Activated T-cell treated with anti-CD3 and anti-CD28 coated beads, Interleukin-2, amount 50 U/mL, for 24 hours (primary cell): ENCODE data around the gene CYP4F22.
A peak's percentile ranks its signal among the peaks of the same experiment; 100 is the strongest.

Experiments
- DNase-seq: peaks from one replicate; pipeline ENCODE4 v3.0.0-alpha.2; 2020
- H3K27ac Mint-ChIP-seq: 2 replicates; pipeline ENCODE4 v1.8.0; 2020; ENCODE audit warnings: mild to moderate bottlenecking, mixed read lengths
- H3K27me3 Mint-ChIP-seq: 2 replicates; pipeline ENCODE4 v1.8.0; 2020; ENCODE audit warnings: mixed read lengths
- H3K36me3 Mint-ChIP-seq: 2 replicates; pipeline ENCODE4 v1.8.0; 2020; ENCODE audit warnings: low read depth, mixed read lengths
- H3K4me1 Mint-ChIP-seq: 2 replicates; pipeline ENCODE4 v1.8.0; 2020; ENCODE audit warnings: low read depth, mixed read lengths
- H3K4me3 Mint-ChIP-seq: 2 replicates; pipeline ENCODE4 v1.8.0; 2020; ENCODE audit warnings: mild to moderate bottlenecking, moderate library complexity, mixed read lengths
- H3K9me3 Mint-ChIP-seq: 2 replicates; pipeline ENCODE4 v1.8.0; 2020; ENCODE audit warnings: mixed read lengths

Gene CYP4F22

DNA sequence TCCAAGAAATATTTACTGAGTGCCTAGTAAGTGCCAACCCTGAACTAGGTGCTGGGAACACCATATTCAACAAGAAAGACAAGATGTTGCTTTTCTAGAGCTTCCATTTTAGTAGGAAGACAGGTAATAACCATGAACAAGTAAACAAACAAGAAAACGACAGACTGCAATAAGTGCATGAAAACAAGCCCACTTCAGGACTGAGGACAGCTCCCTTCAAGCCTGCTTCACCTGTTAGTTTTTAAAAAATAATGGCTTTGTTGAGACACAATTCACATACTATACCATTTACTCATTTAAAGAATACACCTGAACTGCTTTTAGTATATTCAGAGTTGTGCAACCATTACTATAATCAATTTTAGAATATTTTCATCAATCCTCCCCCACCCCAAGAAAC, 30.4 kb downstream of the CYP4F22 start:
- no peak for DNase-seq
- H3K9me3 Mint-ChIP-seq, result no peaks in the 10 kb centered on the region
- peaks cover 24% of the 10 kb centered on the region for H3K4me1 Mint-ChIP-seq
- no peak overlapping the region for H3K4me3 Mint-ChIP-seq
- no peak overlapping the region for H3K27ac Mint-ChIP-seq
- H3K36me3 Mint-ChIP-seq, result no peaks in the 10 kb centered on the region
- no peaks in the 10 kb centered on the region for H3K27me3 Mint-ChIP-seq

DNA sequence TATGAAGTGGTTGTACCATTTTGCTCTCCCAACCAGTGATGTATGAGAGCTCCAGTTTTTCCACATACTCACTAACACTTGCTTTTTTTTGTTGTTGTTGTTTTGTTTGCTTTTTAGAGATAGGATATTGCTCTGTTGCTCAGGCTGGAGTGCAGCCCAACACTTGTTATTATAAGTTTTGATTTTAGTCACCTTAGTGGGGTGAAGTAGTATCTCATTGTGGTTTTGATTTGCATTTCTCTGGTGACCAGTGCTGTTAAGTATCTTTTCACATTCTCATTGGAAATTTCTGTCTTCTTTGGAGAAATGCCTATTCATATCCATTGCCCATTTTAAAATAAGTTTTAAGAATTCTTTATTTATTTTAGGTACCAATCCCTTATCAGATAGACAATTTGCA, 31.3 kb downstream of the CYP4F22 start:
- Mint-ChIP-seq H3K9me3 (no peaks in the 10 kb centered on the region), H3K27me3 (no peaks in the 10 kb centered on the region), H3K4me3 (no peak overlapping the region), H3K27ac (no peak overlapping the region), H3K36me3 (no peaks in the 10 kb centered on the region), H3K4me1 (peaks cover 17% of the 10 kb centered on the region)
- DNase-seq, result no peak

DNA sequence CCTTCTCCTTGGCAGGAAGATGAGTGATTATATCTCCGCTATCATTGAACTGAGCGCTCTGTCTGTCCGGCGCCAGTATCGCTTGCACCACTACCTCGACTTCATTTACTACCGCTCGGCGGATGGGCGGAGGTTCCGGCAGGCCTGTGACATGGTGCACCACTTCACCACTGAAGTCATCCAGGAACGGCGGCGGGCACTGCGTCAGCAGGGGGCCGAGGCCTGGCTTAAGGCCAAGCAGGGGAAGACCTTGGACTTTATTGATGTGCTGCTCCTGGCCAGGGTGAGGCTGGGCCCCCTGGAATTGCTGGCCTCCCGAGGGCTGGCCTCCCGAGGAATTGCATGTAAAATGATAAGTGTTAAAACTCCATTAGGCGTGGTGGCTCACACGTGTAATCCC, 32.1 kb downstream of the CYP4F22 start:
- Mint-ChIP-seq H3K36me3 (no peaks in the 10 kb centered on the region), H3K27ac (no peak overlapping the region), H3K9me3 (no peaks in the 10 kb centered on the region), H3K4me3 (no peak overlapping the region), H3K27me3 (no peaks in the 10 kb centered on the region), H3K4me1 (peaks cover 9% of the 10 kb centered on the region)
- no peak for DNase-seq

DNA sequence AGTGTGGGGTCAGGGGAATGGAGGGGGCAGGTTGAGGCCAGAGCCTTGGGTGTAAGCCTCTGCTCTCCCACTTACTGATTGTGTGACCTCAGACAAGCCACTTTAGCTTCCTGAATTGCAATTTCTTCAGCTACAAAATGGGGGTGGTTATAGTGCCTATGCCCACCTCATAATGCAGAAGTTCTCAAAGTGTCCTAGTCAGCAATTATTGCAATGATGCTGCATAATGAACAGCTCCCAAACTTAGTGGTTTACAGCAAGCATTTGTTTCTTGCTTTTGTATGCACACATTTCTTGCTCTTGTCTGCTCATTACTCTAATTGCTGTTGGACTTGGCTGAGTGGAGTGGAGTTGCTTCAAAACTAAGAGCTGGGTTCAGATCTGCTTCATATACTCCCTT, 36.0 kb downstream of the CYP4F22 start:
- H3K4me3 Mint-ChIP-seq, result no peak overlapping the region
- DNase-seq, result no peak
- peaks cover 2% of the 10 kb centered on the region for H3K4me1 Mint-ChIP-seq
- H3K9me3 Mint-ChIP-seq, result no peaks in the 10 kb centered on the region
- H3K27ac Mint-ChIP-seq, result no peak overlapping the region
- H3K27me3 Mint-ChIP-seq, result no peaks in the 10 kb centered on the region
- H3K36me3 Mint-ChIP-seq, result no peaks in the 10 kb centered on the region

DNA sequence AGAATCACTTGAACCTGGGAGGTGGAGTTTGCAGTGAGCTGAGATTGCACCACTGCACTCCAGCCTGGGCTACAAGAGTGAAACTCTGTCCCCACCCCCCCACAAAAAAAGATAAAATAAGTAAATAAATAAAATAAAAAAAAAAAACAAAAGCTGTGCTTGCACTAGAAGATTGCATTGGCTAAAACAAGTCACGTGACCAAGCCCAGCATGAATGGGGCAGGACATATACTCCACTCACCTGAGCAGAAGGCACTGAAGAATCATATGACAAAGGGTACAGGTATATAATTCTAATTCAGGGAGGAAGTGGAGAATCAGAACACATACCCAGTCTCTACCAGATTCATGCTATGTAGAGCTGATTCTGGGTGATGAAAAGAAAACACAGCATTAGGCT, 36.6 kb downstream of the CYP4F22 start:
- Mint-ChIP-seq H3K27ac (no peak overlapping the region), H3K36me3 (no peaks in the 10 kb centered on the region), H3K27me3 (no peaks in the 10 kb centered on the region), H3K4me1 (no peaks in the 10 kb centered on the region), H3K9me3 (no peaks in the 10 kb centered on the region), H3K4me3 (no peak overlapping the region)
- DNase-seq, result no peak

DNA sequence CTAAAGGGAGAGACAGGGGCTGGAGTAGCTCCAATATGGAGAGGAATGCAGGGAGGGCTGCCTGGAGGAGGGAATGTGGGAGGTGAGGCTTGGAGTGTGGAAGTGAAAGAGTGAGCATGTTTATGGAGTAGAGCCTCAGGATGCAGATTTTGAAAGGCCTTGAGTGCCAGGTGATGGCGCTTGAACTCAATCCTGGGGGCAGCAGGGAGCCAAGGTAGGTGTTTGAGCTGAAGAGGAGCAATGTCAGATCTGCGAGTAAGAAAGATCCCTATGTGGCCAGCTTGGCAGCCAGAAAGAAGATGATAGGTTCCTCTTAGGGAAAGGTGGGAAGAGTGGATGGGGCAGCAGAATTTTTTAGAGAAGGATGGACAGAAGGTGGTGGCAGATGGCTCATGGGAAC, 40.3 kb downstream of the CYP4F22 start:
- Mint-ChIP-seq H3K4me3 (no peak overlapping the region), H3K27ac (no peak overlapping the region), H3K27me3 (no peaks in the 10 kb centered on the region), H3K36me3 (no peaks in the 10 kb centered on the region), H3K9me3 (no peaks in the 10 kb centered on the region), H3K4me1 (peaks cover 12% of the 10 kb centered on the region)
- DNase-seq, result no peak

DNA sequence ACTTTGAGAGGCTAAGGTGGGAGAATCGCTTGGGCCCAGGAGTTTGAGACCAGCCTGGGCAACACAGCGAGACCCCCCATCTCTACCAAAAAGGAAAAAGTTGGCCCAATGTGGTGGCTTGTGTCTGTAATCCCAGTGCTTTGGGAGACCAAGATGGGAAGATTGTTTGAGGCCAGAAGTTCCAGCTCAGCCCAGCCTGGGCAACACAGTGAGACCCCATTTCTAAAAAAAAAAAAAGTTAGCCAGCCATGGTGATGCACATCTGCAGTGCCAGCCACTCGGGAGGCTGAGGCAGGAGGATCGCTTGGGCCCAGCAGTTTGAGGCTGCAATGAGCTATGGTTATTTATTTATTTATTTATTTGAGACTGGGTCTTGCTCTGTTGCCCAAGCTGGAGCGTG, 41.3 kb downstream of the CYP4F22 start:
- no peak for DNase-seq
- Mint-ChIP-seq H3K4me3 (no peak overlapping the region), H3K36me3 (no peaks in the 10 kb centered on the region), H3K27ac (no peak overlapping the region), H3K27me3 (no peaks in the 10 kb centered on the region), H3K9me3 (no peaks in the 10 kb centered on the region), H3K4me1 (peaks cover 15% of the 10 kb centered on the region)

DNA sequence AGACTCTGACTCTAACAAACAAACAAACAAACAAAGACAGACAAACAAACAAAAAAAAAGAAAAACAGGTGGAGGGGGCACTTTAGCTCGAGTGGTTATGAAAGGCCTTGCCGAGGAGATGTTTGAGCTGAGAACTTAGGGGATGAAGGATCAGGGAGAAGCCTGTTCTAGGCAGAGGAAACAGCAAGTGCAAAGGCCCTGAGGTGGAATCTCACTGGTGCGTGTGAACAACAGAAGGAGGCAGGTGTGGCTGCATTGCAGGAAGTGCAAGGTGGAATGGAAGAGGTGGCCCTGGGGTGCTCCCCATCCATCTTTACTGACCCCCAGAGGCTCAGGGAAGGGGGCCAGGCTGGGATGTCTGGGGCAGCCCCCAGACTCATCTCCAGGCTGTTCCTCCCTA, 41.9 kb downstream of the CYP4F22 start:
- DNase-seq, result no peak
- H3K9me3 Mint-ChIP-seq, result no peaks in the 10 kb centered on the region
- no peaks in the 10 kb centered on the region for H3K36me3 Mint-ChIP-seq
- H3K4me1 Mint-ChIP-seq, result peaks cover 21% of the 10 kb centered on the region
- no peaks in the 10 kb centered on the region for H3K27me3 Mint-ChIP-seq
- no peak overlapping the region for H3K4me3 Mint-ChIP-seq
- no peak overlapping the region for H3K27ac Mint-ChIP-seq

DNA sequence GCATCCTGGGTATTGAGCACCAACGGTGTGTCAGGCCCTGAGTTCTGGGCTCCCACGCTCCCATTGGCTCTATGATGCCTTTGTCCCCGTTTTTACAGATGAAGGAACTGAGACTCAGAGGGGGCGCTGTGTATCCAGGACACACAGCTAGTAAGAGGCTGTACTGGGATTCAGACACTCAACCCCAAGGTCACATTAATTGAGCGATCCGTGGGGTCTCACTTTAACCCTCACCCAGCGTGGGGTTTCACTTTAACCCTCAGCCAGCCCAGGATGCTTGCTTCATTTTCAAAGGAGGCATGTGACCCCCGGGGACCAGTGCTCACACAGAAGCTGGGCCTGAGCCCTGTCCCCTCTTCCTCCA, 42.6 kb downstream of the CYP4F22 start:
- no peaks in the 10 kb centered on the region for H3K9me3 Mint-ChIP-seq
- peaks cover 26% of the 10 kb centered on the region for H3K4me1 Mint-ChIP-seq
- no peak for DNase-seq
- no peaks in the 10 kb centered on the region for H3K27me3 Mint-ChIP-seq
- H3K4me3 Mint-ChIP-seq, result peak overlapping the region; percentile 73
- H3K27ac Mint-ChIP-seq, result peak overlapping the region; percentile 29
- no peaks in the 10 kb centered on the region for H3K36me3 Mint-ChIP-seq

DNA sequence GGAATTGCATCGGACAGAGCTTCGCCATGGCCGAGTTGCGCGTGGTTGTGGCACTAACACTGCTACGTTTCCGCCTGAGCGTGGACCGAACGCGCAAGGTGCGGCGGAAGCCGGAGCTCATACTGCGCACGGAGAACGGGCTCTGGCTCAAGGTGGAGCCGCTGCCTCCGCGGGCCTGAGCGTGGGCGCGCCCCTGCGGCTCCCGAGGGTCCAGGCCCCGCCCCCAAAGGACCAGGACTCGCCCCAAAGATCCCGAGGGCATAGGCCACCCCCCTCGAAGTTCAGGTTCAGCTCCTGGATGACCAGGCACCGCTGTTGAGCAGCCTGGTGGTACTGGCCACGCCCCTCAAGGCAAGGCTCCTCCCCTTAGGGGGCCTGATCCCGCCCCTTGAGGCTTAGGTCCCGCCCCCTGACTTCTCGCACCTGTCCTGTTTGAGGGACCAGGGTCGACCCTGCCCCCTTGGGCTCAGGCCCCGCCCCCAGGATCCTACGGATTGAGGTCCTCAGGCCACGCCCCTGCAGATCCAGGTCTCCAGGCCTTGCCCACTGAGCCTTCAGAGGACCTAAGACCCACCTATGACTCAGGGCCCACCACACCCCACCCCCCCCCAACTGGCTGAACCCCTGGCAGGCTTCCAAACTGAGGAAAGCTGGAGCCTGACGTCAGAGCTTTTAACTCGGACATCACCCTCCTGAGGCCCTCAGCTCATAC, 43.1 kb downstream of the CYP4F22 start:
- peak overlapping the region; percentile 73 for H3K4me3 Mint-ChIP-seq
- H3K27me3 Mint-ChIP-seq, result no peaks in the 10 kb centered on the region

DNA sequence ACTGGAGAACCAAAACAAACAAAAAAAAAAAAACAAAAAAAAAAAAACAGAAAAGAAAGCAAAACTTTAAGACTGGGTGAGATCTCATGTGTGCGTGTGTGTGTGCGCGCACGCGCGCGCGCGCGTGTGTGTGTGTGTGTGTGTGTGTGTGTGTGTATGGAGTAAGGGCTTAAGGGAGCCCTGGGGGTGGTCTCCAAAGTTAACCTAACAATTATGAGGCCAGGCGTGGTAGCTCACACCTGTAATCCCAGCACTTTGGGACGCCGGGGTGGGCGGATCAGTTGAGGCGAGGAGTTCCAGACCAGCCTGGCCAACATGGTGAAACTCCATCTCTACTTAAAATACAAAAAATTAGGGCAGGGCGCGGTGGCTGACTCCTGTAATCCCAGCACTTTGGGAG, 46.7 kb downstream of the CYP4F22 start:
- Mint-ChIP-seq H3K27me3 (peaks cover 3% of the 10 kb centered on the region), H3K9me3 (no peaks in the 10 kb centered on the region)

More for the DNA sequence above, 43.1 kb downstream of the CYP4F22 start:
- Mint-ChIP-seq H3K9me3 (no peaks in the 10 kb centered on the region), H3K4me1 (peaks cover 31% of the 10 kb centered on the region), H3K36me3 (no peaks in the 10 kb centered on the region), H3K27ac (peak overlapping the region; percentile 29)
- DNase-seq, result peak; percentile 86

DNA sequence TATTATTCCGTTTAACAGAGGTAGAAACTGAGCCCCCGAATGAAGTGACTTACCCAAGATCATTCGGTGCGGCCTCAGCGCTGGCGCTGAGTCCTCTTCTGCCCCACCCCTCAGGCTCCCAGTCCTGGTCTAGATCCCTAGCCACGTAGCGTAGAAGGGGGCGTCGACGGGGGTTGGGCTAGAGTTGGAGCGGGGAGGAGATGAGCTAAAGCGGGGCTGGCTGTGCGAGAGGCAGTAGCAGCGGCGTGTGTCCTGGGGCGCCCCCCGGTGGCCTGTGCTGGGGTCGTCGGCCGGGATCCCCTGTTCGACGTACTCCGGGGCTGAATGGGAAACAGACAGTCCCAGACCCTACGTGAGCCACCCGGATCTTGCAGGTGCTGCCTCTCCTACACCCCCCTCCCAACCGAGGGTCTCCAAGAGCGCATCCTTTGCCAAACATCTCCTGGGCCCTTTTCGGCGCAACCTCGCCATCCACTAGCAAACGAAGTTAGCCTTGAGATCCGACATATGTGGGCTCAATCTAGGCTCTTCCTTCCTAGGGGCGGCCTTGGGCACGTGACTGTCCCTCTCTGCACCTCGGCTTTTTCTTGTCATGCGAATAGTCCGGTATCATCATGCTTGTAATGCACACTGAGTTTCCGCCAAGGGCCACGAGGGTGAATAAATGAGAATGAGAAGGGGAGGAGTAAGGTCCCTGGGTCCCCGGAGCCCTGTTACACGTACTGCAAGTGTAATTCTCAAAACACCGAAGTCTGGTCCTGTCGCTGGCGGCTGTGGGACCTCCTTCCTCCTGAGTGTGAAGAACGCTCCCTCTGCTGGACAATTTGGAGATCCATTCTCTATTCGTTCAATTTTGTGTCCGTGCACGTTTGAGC, 47.7 kb downstream of the CYP4F22 start:
- Mint-ChIP-seq H3K27ac (peak overlapping the region; percentile 86), H3K4me3 (peak overlapping the region; percentile 72), H3K4me1 (peaks cover 24% of the 10 kb centered on the region), H3K36me3 (no peaks in the 10 kb centered on the region), H3K27me3 (peaks cover 9% of the 10 kb centered on the region), H3K9me3 (no peaks in the 10 kb centered on the region)
- DNase-seq, result peak; percentile 99

More for the DNA sequence above, 46.7 kb downstream of the CYP4F22 start:
- DNase-seq, result no peak
- H3K36me3 Mint-ChIP-seq, result no peaks in the 10 kb centered on the region
- peaks cover 34% of the 10 kb centered on the region for H3K4me1 Mint-ChIP-seq
- peak overlapping the region; percentile 72 for H3K4me3 Mint-ChIP-seq
- H3K27ac Mint-ChIP-seq, result no peak overlapping the region

DNA sequence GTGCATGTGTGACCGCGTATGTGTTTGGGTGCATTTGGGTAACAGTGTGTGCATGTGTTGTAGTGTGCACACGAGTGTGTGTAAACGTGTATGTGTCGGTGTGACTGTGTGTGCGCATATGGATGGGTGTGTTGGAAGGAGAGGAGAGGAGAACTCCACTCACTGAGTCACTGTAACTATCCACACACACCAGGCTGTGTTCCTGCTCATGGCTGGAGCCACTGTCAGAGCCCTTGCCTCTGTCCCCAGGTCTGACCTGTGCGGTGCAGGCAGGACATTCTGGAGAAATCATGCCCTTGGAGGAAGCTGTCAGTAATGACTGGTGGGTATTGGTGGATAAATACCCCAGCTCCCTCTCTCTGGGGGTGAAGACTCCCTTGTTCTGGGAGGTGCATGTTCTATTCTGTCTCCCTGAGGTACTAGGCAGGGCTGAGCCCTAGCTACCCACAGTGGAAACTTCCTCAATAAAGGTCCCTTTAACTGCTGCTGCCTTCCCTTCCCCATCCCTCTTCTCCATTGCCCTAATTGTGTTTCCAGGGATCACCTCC, 48.4 kb downstream of the CYP4F22 start:
- Mint-ChIP-seq H3K9me3 (no peaks in the 10 kb centered on the region), H3K27ac (no peak overlapping the region), H3K4me1 (peaks cover 22% of the 10 kb centered on the region), H3K27me3 (peaks cover 16% of the 10 kb centered on the region), H3K4me3 (peak overlapping the region; percentile 72), H3K36me3 (no peaks in the 10 kb centered on the region)
- DNase-seq, result no peak

DNA sequence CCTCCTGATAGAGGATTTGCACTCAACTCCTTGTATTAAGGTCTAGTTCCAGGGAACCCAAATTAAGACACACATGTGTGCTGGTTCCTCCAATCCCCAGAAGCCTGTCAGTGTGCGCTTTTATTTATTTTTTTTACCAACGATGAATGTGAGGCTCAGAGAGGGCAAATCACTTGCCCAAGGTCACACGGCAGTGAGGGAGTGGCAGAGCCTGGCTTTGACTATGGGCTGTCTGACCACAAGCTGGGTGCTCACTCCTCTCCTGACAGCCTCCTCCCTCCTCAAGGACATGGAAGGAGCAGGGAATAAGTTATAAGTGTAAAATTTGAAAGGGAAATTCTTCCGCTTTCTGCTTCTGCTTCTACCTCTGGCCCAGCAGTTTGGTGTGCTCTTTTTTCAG, 48.9 kb downstream of the CYP4F22 start:
- DNase-seq, result no peak
- H3K9me3 Mint-ChIP-seq, result no peaks in the 10 kb centered on the region
- H3K27me3 Mint-ChIP-seq, result peaks cover 17% of the 10 kb centered on the region
- H3K27ac Mint-ChIP-seq, result no peak overlapping the region
- H3K4me3 Mint-ChIP-seq, result no peak overlapping the region
- no peaks in the 10 kb centered on the region for H3K36me3 Mint-ChIP-seq
- peaks cover 22% of the 10 kb centered on the region for H3K4me1 Mint-ChIP-seq

DNA sequence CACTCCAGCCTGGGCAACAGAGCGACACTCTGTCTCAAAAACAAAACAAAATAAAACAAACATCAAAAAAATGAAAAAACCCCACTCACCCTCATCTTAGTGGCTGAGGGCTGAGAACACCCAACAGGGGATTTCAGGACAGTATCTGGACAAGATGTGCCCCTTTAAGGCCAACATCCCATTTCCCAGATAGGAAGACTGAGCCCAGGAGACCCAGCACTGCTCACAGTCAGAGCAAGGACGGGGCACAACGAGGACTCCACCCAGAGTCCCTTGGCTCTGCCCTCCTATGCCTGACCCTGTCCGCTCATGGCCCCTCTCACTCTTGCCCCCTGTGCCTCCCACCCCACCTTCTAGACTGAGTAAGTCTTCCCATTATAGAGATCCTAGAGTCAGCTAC, 53.8 kb downstream of the CYP4F22 start:
- Mint-ChIP-seq H3K9me3 (no peaks in the 10 kb centered on the region), H3K4me3 (no peak overlapping the region), H3K36me3 (no peaks in the 10 kb centered on the region), H3K27me3 (peaks cover 29% of the 10 kb centered on the region), H3K27ac (no peak overlapping the region), H3K4me1 (no peaks in the 10 kb centered on the region)
- no peak for DNase-seq
